Limb (tissue), 2 donors: Measurements from ENCODE around the gene RORC.
"Not testable (repeated sequence)": the region's sequence is repeated elsewhere in the genome, so short reads cannot be mapped to it uniquely, and the experiment has no call there.

Experiments
- DNase-seq, 2 donors: peaks; one replicate each; pipeline ENCODE4 v3.0.0-alpha.2; 2016; ENCODE audit errors: extremely low spot score in 2 of 2

Gene RORC

GRCh38 chr1:151774256-151774922 lies 57.2 kb downstream of the RORC start:
- DNase-seq: no peak

- no peak for DNase-seq
Observed at GRCh38 chr1:151773702-151774101, 57.9 kb downstream of the RORC start.

DNA sequence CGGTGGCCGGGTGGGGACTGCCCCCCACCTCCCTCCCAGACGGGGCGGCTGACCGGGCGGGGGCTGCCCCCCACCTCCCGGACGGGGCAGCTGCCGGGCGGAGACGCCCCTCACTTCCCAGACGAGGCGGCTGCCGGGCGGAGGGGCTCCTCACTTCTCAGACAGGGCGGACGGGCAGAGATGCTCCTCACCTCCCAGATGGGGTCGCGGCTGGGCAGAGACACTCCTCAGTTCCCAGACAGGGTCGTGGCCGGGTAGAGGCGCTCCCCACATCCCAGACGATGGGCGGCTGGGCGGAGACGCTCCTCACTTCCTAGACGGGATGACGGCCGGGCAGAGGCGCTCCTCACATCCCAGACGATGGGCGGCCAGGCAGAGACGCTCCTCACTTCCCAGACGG lies 62.3 kb downstream of the RORC start:
- DNase-seq: not testable (repeated sequence)

DNA sequence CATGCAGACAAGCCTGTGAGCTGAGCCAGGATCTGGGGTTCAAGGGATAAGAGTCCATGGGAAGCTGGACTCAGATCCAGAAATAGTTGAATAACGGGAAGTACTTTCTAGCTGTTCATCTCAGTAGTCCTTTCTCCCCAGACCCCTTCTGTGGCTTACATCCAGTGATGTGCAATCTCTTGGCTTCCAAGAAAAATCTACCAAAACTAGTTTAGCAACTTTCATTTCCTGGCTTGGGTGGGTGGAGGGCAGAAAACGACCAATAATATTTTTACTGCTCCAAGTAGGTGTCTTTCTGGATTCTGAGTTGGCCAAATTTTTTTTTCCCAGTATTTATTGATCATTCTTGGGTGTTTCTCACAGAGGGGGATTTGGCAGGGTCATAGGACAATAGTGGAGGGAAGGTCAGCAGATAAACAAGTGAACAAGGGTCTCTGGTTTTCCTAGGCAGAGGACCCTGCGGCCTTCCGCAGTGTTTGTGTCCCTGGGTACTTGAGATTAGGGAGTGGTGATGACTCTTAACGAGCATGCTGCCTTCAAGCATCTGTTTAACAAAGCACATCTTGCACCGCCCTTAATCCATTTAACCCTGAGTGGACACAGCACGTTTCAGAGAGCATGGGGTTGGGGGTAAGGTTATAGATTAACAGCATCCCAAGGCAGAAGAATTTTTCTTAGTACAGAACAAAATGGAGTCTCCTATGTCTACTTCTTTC lies 63.1 kb downstream of the RORC start:
- DNase-seq: not testable (repeated sequence)

DNA sequence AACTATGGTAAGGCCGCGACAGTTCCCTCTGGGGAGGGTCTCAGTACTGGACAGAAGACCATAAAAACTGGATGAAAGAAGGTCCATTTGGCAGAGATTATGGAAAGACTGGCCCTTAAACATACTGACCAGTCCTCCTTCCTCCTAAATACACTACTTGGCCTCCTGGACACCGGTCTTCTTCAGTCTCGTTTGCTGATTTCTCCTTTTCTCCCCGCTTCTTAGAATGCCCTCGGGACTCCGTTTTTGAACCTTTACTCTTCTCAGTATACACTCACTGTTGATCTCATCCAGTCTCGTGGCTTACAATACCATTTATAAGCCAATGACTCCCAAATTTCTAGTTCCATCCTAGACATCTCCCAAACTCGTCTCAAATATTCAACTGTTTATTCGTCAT lies 67.6 kb downstream of the RORC start:
- DNase-seq: no peak

DNA sequence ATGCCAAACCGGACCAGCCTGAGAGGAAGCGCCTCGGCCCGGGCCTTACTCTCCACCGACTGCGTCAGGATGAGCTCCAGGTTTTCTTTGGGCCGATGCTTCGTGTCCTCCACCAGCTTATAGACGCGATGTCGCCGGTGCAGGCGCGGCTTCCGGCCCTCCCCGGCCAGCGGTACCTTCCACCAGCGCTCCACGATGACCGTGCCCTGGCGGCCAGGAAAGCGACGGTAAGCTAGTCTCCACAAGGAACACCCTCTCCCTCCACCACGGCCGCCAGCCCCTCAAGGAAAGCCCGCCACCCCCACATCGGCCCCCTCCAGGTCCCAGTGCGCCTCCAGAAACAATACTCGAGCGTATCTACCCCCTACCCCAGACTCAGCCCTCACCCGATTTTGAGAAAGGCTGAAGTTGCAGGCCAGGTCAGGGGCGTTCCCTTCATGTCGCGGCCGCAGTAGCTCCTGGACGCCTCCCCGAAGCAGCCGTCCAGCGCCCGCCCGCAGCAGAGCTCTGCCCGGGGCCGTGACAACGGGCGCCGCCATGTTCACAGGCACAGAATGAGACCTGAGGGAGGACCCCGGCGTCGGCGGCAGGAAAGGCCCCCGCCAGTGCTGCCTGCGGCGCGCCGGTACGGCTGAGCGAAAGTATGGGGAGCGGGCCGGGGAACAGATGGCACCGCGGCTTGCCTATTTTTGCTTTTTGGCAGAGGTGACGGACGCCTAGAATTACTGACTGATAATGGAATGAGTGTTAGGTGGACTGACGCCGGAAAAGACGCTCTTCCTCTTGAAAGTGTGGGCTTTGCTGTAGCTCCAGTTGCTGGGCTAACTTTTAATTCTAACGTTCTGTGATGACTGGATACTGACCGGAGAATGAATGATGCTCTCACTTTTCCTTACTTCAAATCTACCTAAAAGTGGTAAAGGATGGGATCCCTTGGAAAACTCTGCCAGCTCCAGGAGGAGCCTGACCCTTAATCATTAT lies 68.4 kb downstream of the RORC start, which contains the start of gene MRPL9:
Gene MRPL9 (minus strand): TSS at position 556 of the 981 bp plus-strand sequence. CDS start 17 bp downstream, at position 539.
- DNase-seq: peak; percentile 90 to 92

DNA sequence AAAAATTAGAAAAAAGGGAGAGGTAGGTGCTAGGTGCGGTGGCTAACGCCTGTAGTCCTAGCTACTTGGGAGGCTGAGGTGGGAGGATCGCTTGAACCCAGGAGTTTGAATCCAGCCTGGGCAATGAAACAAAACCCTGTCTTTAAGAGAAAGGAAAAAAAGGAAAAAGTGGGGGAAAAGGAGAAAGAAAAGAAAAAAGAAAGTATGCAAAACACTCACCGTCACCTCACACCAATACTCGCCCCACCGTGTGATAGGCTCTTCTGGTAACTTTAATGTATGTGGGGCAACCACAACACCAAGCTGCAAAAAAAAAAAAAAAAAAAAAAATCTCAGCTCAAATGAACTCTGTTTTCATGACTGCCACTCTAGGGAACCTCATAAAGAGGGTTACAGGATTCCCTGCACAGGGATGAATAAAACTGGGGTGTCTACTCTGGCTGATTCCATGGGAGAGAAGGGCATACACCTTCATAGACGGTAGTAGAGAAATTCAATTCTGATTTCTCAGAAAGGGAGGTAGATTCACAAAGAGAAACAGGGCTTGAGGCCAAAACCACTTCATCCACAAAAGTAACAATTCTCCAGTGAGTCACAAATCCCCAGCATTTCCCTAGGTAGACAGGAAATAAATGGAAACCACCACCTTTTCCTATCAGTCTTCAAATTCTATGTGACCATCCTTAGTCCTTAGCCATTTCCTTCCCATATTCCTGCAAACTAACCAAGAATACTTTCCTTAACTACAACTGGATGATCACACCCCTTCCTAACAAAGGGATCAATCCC lies 70.8 kb downstream of the RORC start:
- no peak for DNase-seq

GRCh38 chr1:151759241-151759640 lies 72.4 kb downstream of the RORC start:
- no peak for DNase-seq

GRCh38 chr1:151756291-151756690 lies 75.3 kb downstream of the RORC start:
- no peak for DNase-seq
